BE2C (cell line): ENCODE measurements around the gene TMF1.

ENCODE experiments used
- DNase-seq: peaks from one replicate; pipeline ENCODE4 v3.0.0-alpha.2; 2020
- H3K27me3 ChIP-seq: fragments of 250-450 bp; sonication (Bioruptor Pico); 2 replicates; pipeline ENCODE4 v1.5.1; 2020; ENCODE audit warnings: mild to moderate bottlenecking
- H3K36me3 ChIP-seq: fragments of 250-450 bp; sonication (Bioruptor Pico); 2 replicates; pipeline ENCODE4 v1.5.1; 2020; ENCODE audit warnings: mild to moderate bottlenecking
- H3K4me1 ChIP-seq: fragments of 250-450 bp; sonication (Bioruptor Pico); 2 replicates; pipeline ENCODE4 v1.5.1; 2020
- H3K4me3 ChIP-seq: 2 replicates; pipeline ENCODE4 v1.5.1; 2011; ENCODE audit warnings: low read depth, low read length
- H3K9me3 ChIP-seq: fragments of 250-450 bp; sonication (Bioruptor Pico); 2 replicates; pipeline ENCODE4 v1.5.1; 2020
- TF ChIP-seq, protein P1 (sequence below): IDR thresholded peaks from 2 replicates; pipeline ENCODE4 v1.5.1; 2012; ENCODE audit warnings: mild to moderate bottlenecking, low read depth, low read length

The TMF1 gene

GRCh38 chr3:69005791-69006482, 46.2 kb downstream of the TMF1 start:
- H3K4me1 ChIP-seq = no peaks in the 10 kb centered on the region
- H3K4me3 ChIP-seq = no peak overlapping the region
- TF ChIP-seq, protein P1, sequence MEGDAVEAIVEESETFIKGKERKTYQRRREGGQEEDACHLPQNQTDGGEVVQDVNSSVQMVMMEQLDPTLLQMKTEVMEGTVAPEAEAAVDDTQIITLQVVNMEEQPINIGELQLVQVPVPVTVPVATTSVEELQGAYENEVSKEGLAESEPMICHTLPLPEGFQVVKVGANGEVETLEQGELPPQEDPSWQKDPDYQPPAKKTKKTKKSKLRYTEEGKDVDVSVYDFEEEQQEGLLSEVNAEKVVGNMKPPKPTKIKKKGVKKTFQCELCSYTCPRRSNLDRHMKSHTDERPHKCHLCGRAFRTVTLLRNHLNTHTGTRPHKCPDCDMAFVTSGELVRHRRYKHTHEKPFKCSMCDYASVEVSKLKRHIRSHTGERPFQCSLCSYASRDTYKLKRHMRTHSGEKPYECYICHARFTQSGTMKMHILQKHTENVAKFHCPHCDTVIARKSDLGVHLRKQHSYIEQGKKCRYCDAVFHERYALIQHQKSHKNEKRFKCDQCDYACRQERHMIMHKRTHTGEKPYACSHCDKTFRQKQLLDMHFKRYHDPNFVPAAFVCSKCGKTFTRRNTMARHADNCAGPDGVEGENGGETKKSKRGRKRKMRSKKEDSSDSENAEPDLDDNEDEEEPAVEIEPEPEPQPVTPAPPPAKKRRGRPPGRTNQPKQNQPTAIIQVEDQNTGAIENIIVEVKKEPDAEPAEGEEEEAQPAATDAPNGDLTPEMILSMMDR = no peak
- H3K9me3 ChIP-seq = no peaks in the 10 kb centered on the region
- peaks cover 8% of the 10 kb centered on the region for H3K36me3 ChIP-seq
- no peak for DNase-seq
- no peaks in the 10 kb centered on the region for H3K27me3 ChIP-seq

- no peaks in the 10 kb centered on the region for H3K4me1 ChIP-seq
- no peaks in the 10 kb centered on the region for H3K27me3 ChIP-seq
- peaks cover 8% of the 10 kb centered on the region for H3K36me3 ChIP-seq
- TF ChIP-seq, protein P1 = no peak
- H3K4me3 ChIP-seq = no peak overlapping the region
- no peak for DNase-seq
- no peaks in the 10 kb centered on the region for H3K9me3 ChIP-seq
Measured at GRCh38 chr3:69005071-69005790, 46.9 kb downstream of the TMF1 start.

DNA sequence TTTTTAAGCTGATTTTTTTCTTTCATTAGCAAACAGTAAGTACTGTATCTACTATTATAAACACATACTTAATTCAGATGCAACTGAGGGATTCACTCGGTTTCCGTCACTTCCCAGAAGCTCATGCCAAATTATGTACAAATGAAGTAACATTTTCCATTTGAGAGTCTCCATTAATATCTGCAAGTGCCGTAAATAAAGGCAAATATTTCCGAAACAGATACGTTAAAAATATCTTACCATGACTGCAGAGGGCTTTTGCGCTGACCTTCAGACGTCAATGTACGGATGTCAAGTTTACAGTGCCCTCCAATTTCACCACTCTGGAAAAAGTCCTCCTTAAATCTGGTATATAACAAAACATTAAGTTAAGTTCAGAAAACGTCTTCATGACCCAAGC, 48.0 kb downstream of the TMF1 start:
- H3K4me3 ChIP-seq = no peak overlapping the region
- TF ChIP-seq, protein P1 = no peak
- no peak for DNase-seq
- no peaks in the 10 kb centered on the region for H3K9me3 ChIP-seq
- H3K4me1 ChIP-seq = no peaks in the 10 kb centered on the region
- no peaks in the 10 kb centered on the region for H3K27me3 ChIP-seq
- H3K36me3 ChIP-seq = peaks cover 8% of the 10 kb centered on the region

DNA sequence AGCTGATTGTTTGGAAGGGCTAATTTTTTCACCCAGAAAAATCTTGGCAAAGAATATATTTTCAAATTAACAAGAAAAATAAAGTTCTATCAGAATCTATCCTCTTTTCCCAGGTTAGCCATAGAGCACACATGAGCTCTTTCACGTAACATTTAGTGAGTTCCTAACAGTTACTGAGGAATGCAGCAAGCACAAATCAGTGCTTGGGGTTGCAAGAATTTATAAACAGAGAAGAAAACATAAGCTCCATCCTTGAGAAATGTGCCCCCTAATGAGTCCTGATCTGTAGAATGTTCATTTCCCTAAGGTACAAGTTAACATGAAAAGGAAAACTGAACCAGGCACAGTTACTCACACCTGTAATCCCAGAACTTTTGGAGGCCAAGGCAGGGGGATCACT, 52.5 kb downstream of the TMF1 start:
- H3K4me3 ChIP-seq = no peak overlapping the region
- peaks cover 7% of the 10 kb centered on the region for H3K36me3 ChIP-seq
- H3K9me3 ChIP-seq = no peaks in the 10 kb centered on the region
- TF ChIP-seq, protein P1 = no peak
- no peak for DNase-seq
- H3K4me1 ChIP-seq = no peaks in the 10 kb centered on the region
- no peaks in the 10 kb centered on the region for H3K27me3 ChIP-seq

DNA sequence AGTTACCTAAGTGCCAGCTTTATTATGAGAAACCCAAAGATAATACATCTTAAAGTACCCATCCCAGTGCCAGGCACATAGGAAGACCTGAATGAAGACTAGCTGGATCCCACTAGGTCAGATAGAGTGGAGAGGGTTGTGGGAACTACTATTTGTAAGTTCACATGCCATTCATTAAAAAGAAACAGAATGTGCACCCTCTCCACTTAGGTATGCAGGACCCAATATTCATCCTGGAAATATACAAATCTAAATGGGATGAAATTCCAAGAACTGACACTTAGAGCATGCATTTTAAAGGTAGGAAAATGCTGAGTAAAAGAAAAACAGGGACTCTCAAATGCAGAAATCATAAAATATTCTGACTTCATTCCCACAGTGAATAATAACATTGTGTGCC, 53.0 kb downstream of the TMF1 start:
- no peak for DNase-seq
- Histone ChIP-seq H3K4me1 (no peaks in the 10 kb centered on the region), H3K9me3 (no peaks in the 10 kb centered on the region), H3K36me3 (peaks cover 7% of the 10 kb centered on the region), H3K27me3 (no peaks in the 10 kb centered on the region), H3K4me3 (no peak overlapping the region)
- TF ChIP-seq, protein P1 = no peak

DNA sequence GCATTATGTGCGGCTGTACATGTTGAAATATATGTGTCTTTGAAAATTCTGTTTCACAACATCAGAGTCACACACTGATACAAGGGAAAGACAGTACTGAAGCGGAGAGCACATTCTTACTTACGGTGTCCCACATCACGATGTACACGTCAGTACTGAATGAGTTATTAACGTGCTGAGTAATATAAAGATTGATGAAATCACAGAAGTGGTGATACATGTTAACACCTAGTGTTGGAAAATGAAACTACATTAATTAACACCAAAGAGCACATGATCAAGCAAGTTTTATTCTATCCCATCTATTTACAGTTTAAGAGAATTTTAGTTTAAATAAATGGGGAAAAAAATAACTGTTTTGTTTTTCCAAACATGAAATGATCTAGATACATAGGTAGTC, 54.2 kb downstream of the TMF1 start:
- Histone ChIP-seq H3K4me1 (no peaks in the 10 kb centered on the region), H3K36me3 (peaks cover 3% of the 10 kb centered on the region), H3K4me3 (no peak overlapping the region), H3K27me3 (no peaks in the 10 kb centered on the region), H3K9me3 (no peaks in the 10 kb centered on the region)
- no peak for DNase-seq
- TF ChIP-seq, protein P1 = no peak
